Measurements from ENCODE around the gene ARSB.

Gene ARSB

DNA sequence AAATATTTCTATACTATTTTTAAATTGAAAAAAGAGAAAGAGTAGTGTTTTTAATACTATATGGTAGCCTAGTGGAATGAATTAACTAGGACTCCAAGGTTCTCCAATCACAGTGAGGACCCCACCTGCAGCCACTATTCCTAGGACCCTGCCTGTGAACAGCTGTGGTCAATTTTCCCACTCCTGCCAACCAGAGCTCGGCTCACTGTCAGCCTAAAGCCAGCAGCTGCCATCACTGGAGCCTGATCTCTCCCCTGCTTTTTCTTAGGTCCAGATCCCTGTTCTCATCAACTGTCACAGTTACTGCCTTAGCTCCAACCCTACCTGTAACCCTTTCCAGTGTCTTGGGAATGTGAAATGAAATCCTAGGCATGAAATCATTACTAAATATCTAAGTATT lies 25.3 kb downstream of the ARSB start:
- H3F3A ChIP-seq (ENCODE audit: low read depth) = no peaks in the 10 kb centered on the region
- no peaks in the 10 kb centered on the region for H3K27me3 ChIP-seq (ENCODE audit: insufficient read depth, low read length, poor library complexity, severe bottlenecking)
- no peak overlapping the region for H2AFZ ChIP-seq (ENCODE audit: low read length)
- no peaks in the 10 kb centered on the region for H3K9me2 ChIP-seq (replicated peaks; ENCODE audit: low read depth, low read length)
- H3K4me3 ChIP-seq (ENCODE audit: low read length, poor library complexity, severe bottlenecking) = no peak overlapping the region
- H3K4me1 ChIP-seq (ENCODE audit: insufficient read depth, low read length, poor library complexity, severe bottlenecking) = no peaks in the 10 kb centered on the region
- no peak for TF ChIP-seq EZH2phosphoT487 (IDR thresholded peaks at IDR 0.05; ENCODE audit: borderline replicate concordance)
- TF ChIP-seq, protein P1, sequence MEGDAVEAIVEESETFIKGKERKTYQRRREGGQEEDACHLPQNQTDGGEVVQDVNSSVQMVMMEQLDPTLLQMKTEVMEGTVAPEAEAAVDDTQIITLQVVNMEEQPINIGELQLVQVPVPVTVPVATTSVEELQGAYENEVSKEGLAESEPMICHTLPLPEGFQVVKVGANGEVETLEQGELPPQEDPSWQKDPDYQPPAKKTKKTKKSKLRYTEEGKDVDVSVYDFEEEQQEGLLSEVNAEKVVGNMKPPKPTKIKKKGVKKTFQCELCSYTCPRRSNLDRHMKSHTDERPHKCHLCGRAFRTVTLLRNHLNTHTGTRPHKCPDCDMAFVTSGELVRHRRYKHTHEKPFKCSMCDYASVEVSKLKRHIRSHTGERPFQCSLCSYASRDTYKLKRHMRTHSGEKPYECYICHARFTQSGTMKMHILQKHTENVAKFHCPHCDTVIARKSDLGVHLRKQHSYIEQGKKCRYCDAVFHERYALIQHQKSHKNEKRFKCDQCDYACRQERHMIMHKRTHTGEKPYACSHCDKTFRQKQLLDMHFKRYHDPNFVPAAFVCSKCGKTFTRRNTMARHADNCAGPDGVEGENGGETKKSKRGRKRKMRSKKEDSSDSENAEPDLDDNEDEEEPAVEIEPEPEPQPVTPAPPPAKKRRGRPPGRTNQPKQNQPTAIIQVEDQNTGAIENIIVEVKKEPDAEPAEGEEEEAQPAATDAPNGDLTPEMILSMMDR (conservative IDR thresholded peaks at IDR 0.05; ENCODE audit: low read length) = no peak
- H3K9me3 ChIP-seq (ENCODE audit: insufficient read depth, low read depth, low read length) = no peaks in the 10 kb centered on the region
- H3K79me2 ChIP-seq (ENCODE audit: insufficient read depth, low read length) = no peaks in the 10 kb centered on the region
- no peak overlapping the region for H3K9ac ChIP-seq (ENCODE audit: low read depth, low read length, poor library complexity, severe bottlenecking)
- H4K20me1 ChIP-seq (ENCODE audit: insufficient read depth, low read length, poor library complexity, severe bottlenecking) = no peaks in the 10 kb centered on the region
- H3K36me3 ChIP-seq (ENCODE audit: insufficient read depth, low read length) = peaks cover 16% of the 10 kb centered on the region; the same call in 1 of the 2 replicates
- H3K4me2 ChIP-seq (ENCODE audit: low read depth, low read length, poor library complexity, severe bottlenecking) = no peak overlapping the region

DNA sequence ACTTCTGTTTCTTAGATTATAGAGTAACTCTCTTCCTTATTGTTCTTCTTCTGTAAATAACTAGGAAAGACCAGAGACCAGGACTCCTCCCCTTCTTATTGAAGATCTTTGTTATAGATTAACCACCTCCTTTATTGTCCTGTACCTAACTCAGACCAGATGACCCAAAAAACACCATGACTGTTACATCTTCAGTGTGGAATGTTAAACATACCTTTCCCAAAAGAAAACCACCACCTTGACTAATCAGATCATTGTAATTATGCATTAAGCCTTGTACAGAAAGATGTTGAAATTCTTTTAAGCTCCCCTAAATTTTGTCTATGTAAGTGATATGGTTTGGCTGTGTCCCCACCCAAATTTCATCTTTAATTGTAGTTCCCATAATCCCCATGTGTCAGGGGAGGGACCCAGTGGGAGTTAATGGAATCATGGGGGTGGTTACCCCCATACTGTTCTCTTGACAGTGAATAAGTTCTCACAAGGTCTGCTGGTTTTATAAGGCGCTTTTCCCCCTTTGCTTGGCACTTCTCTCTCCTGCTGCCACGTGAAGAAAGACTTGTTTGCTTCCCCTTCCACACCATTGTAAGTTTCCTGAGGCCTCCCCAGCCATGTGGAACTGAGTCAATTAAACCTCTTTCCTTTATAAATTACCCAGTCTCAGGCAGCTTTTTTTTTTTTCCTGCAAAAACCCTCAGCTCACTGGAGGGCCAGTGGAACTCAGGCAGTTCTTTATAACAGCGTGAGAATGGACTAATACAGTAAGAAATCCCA lies 26.3 kb downstream of the ARSB start:
- H3F3A ChIP-seq (ENCODE audit: low read depth) = no peaks in the 10 kb centered on the region
- H4K20me1 ChIP-seq (ENCODE audit: insufficient read depth, low read length, poor library complexity, severe bottlenecking) = no peaks in the 10 kb centered on the region
- H3K9ac ChIP-seq (ENCODE audit: low read depth, low read length, poor library complexity, severe bottlenecking) = no peak overlapping the region
- no peaks in the 10 kb centered on the region for H3K9me3 ChIP-seq (ENCODE audit: insufficient read depth, low read depth, low read length)
- peaks cover 7% of the 10 kb centered on the region; the same call in 1 of the 2 replicates for H3K36me3 ChIP-seq (ENCODE audit: insufficient read depth, low read length)
- H3K27me3 ChIP-seq (ENCODE audit: insufficient read depth, low read length, poor library complexity, severe bottlenecking) = no peaks in the 10 kb centered on the region
- no peak for TF ChIP-seq EZH2phosphoT487 (IDR thresholded peaks at IDR 0.05; ENCODE audit: borderline replicate concordance)
- TF ChIP-seq, protein P1 (conservative IDR thresholded peaks at IDR 0.05; ENCODE audit: low read length) = no peak
- no peaks in the 10 kb centered on the region for H3K4me1 ChIP-seq (ENCODE audit: insufficient read depth, low read length, poor library complexity, severe bottlenecking)
- no peaks in the 10 kb centered on the region for H3K9me2 ChIP-seq (replicated peaks; ENCODE audit: low read depth, low read length)
- H3K4me2 ChIP-seq (ENCODE audit: low read depth, low read length, poor library complexity, severe bottlenecking) = no peak overlapping the region
- no peaks in the 10 kb centered on the region for H3K79me2 ChIP-seq (ENCODE audit: insufficient read depth, low read length)
- H2AFZ ChIP-seq (ENCODE audit: low read length) = no peak overlapping the region
- no peak overlapping the region for H3K4me3 ChIP-seq (ENCODE audit: low read length, poor library complexity, severe bottlenecking)

DNA sequence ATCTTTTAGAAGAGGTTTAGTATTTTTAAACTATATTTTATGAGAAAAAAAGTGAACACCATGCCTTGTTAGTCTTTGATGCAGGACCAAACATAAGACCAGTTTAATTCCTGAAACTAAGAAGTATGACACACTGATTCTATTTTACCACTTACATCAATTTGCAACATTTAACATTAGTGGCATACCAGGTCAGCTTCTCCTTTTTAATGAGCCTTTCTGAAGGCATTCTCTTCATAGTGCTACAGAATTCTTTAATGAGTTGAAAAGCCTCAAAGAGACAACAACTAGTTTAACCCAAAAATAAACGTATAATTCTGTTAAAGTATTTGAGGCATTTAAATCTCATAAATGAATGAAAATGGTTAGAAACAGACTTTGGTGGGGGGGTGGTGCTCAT lies 28.2 kb downstream of the ARSB start:
- TF ChIP-seq, protein P1 (conservative IDR thresholded peaks at IDR 0.05; ENCODE audit: low read length) = no peak
- no peak for TF ChIP-seq EZH2phosphoT487 (IDR thresholded peaks at IDR 0.05; ENCODE audit: borderline replicate concordance)
- no peaks in the 10 kb centered on the region for H3K79me2 ChIP-seq (ENCODE audit: insufficient read depth, low read length)
- no peaks in the 10 kb centered on the region for H3K9me3 ChIP-seq (ENCODE audit: insufficient read depth, low read depth, low read length)
- no peaks in the 10 kb centered on the region for H3F3A ChIP-seq (ENCODE audit: low read depth)
- no peaks in the 10 kb centered on the region for H3K9me2 ChIP-seq (replicated peaks; ENCODE audit: low read depth, low read length)
- H3K4me2 ChIP-seq (ENCODE audit: low read depth, low read length, poor library complexity, severe bottlenecking) = no peak overlapping the region
- H3K27me3 ChIP-seq (ENCODE audit: insufficient read depth, low read length, poor library complexity, severe bottlenecking) = no peaks in the 10 kb centered on the region
- no peaks in the 10 kb centered on the region for H4K20me1 ChIP-seq (ENCODE audit: insufficient read depth, low read length, poor library complexity, severe bottlenecking)
- H2AFZ ChIP-seq (ENCODE audit: low read length) = no peak overlapping the region
- H3K4me3 ChIP-seq (ENCODE audit: low read length, poor library complexity, severe bottlenecking) = no peak overlapping the region
- H3K9ac ChIP-seq (ENCODE audit: low read depth, low read length, poor library complexity, severe bottlenecking) = no peak overlapping the region
- H3K36me3 ChIP-seq (ENCODE audit: insufficient read depth, low read length) = peaks cover 4% of the 10 kb centered on the region; the same call in 1 of the 2 replicates
- no peaks in the 10 kb centered on the region for H3K4me1 ChIP-seq (ENCODE audit: insufficient read depth, low read length, poor library complexity, severe bottlenecking)
